Motor neuron (in vitro differentiated cells): ENCODE measurements around the gene ATP9A. TPM values are rescaled to one million over a fixed set of nuclear protein-coding genes. Genes with fewer than 3 reads are reported as not detected.
"Not testable (repeated sequence)": the region's sequence is repeated elsewhere in the genome, so short reads cannot be mapped to it uniquely, and the experiment has no call there.

Source experiments
- ATAC-seq, 8 experiments: fragments of 200-7000 bp; cut with Tn5 transposase; replicated peaks in 6 of 8; 2 replicates each; pipeline ENCODE4 v1.8.0; 2021; ENCODE audit warnings: mild to moderate bottlenecking in 8 of 8, moderate library complexity in 8 of 8
- H3K27ac ChIP-seq, 2 donors: fragments of 250-450 bp; sonication (Bioruptor Pico); 2 replicates each; pipeline ENCODE4 v1.9.0; 2021; ENCODE audit warnings: antibody characterized with exemption in 2 of 2, mild to moderate bottlenecking in 2 of 2, moderate library complexity in 1 of 2
- H3K4me1 ChIP-seq, 2 donors: fragments of 250-450 bp; sonication (Bioruptor Pico); replicated peaks in 1 of 2; 2 replicates each; pipeline ENCODE4 v1.6.1; 2021; ENCODE audit warnings: antibody characterized with exemption in 2 of 2, mild to moderate bottlenecking in 2 of 2, moderate library complexity in 1 of 2
- H3K4me3 ChIP-seq, 5 donors: fragments of 250-450 bp; sonication (Bioruptor Pico); 2 replicates each; pipeline ENCODE4 v1.9.0; 2021; ENCODE audit warnings: antibody characterized with exemption in 5 of 5, mild to moderate bottlenecking in 5 of 5, moderate library complexity in 4 of 5
- WGBS, 10 experiments: fragments of 450-650 bp; shearing (Covaris generic); methylation state at CpG; one replicate each; pipeline ENCODE4 v1.0.0; 2022; 5-methylcytosine and 5-hydroxymethylcytosine counted together
- in situ Hi-C, 9 experiments: fragments of 400-800 bp; cut with MboI; loops; one replicate each; pipeline ENCODE4 v1.15.0; 2021; ENCODE audit warnings: low sequenced_read_pairs in 9 of 9, low pct_unique_long_range_greater_than_20kb in 2 of 9; ENCODE audit not compliant: unreplicated experiment in 9 of 9
- total RNA-seq, 8 experiments: library from RNA; unstranded; fragments of 300-600 nt; gene quantifications; 2 replicates each; pipeline versions ENCODE4 v1.2.3 to v1.2.4, GENCODE V29; 2022

ATP9A gene
- total RNA-seq, 8 experiments from 2014 or later, result 29.7 to 103 (median 88.1) TPM

GRCh38 chr20:51661609-51662178 is 106.5 kb downstream of the ATP9A start:
- Histone ChIP-seq H3K4me3 (no peak overlapping the region), H3K27ac (no peak overlapping the region), H3K4me1 (no peaks in the 10 kb centered on the region)
- peak in 1 of 8 experiments; percentile 51 for ATAC-seq
- WGBS, 10 experiments, result 84 to 100% (median 100%) methylated on average over 1 to 2 of the region's 3 CpGs; no CpG with 5 or more reads in 3 of the 10 experiments
- in situ Hi-C loops, result no loop called here

- in situ Hi-C loops, result no loop called here
- ATAC-seq, result peak in 3 of 8 experiments; percentile 89 to 95 (median 93)
- Histone ChIP-seq H3K4me3 (no peak overlapping the region), H3K27ac (no peak overlapping the region), H3K4me1 (no peaks in the 10 kb centered on the region)
- WGBS, 10 experiments, result 0 to 100% (median 58%) methylated on average over 1 to 5 of the region's 7 CpGs; no CpG with 5 or more reads in 1 of the 10 experiments
Observed at GRCh38 chr20:51660672-51661608, 107.2 kb downstream of the ATP9A start.

- WGBS, 10 experiments, result 58 to 100% (median 84%) methylated on average over 2 to 8 of the region's 8 CpGs
- Histone ChIP-seq H3K4me1 (no peaks in the 10 kb centered on the region), H3K27ac (no peak overlapping the region), H3K4me3 (no peak overlapping the region)
- in situ Hi-C loops, result no loop called here
- no peak for ATAC-seq
Observed at GRCh38 chr20:51659491-51660050, 108.6 kb downstream of the ATP9A start.

GRCh38 chr20:51656726-51657260 is 111.4 kb downstream of the ATP9A start:
- Histone ChIP-seq H3K27ac (no peak overlapping the region), H3K4me3 (no peak overlapping the region), H3K4me1 (no peaks in the 10 kb centered on the region)
- ATAC-seq, result no peak
- WGBS, 10 experiments, result 83 to 100% (median 95%) methylated on average over 2 to 15 of the region's 21 CpGs; no CpG with 5 or more reads in 2 of the 10 experiments
- in situ Hi-C loops, result no loop called here

- 85 to 100% (median 100%) methylated on average over 2 to 5 of the region's 5 CpGs; no CpG with 5 or more reads in 4 of the 10 experiments for WGBS, 10 experiments
- H3K4me1 ChIP-seq, ATAC-seq, H3K4me3 ChIP-seq, H3K27ac ChIP-seq, in situ Hi-C loops: not testable (repeated sequence)
Observed at GRCh38 chr20:51656089-51656488, 112.1 kb downstream of the ATP9A start.

- Histone ChIP-seq H3K4me1 (no peaks in the 10 kb centered on the region), H3K4me3 (no peak overlapping the region), H3K27ac (no peak overlapping the region)
- in situ Hi-C loops, result no loop called here
- 49 to 100% (median 75%) methylated on average over 1 to 4 of the region's 5 CpGs; no CpG with 5 or more reads in 4 of the 10 experiments for WGBS, 10 experiments
- ATAC-seq, result no peak
Observed at GRCh38 chr20:51654495-51654894, 113.7 kb downstream of the ATP9A start.

- 60 to 100% (median 100%) methylated on average over 1 to 4 of the region's 4 CpGs; no CpG with 5 or more reads in 1 of the 10 experiments for WGBS, 10 experiments
- no peak overlapping the region for H3K27ac ChIP-seq
Observed at GRCh38 chr20:51654060-51654459, 114.1 kb downstream of the ATP9A start.

GRCh38 chr20:51653226-51653625 is 115.0 kb downstream of the ATP9A start:
- Histone ChIP-seq H3K27ac (no peak overlapping the region), H3K4me3 (no peak overlapping the region), H3K4me1 (no peaks in the 10 kb centered on the region)
- ATAC-seq, result no peak
- WGBS, 10 experiments, result 77 to 100% (median 93%) methylated on average over 1 to 6 of the region's 6 CpGs; no CpG with 5 or more reads in 2 of the 10 experiments
- in situ Hi-C loops, result no loop called here

More at GRCh38 chr20:51654060-51654459, 114.1 kb downstream of the ATP9A start:
- no peaks in the 10 kb centered on the region for H3K4me1 ChIP-seq
- in situ Hi-C loops, result no loop called here
- no peak overlapping the region for H3K4me3 ChIP-seq
- ATAC-seq, result no peak

GRCh38 chr20:51651921-51652549 is 116.2 kb downstream of the ATP9A start:
- peak in 1 of 8 experiments; percentile 79 for ATAC-seq
- H3K27ac ChIP-seq, result no peak overlapping the region
- 44 to 100% (median 91%) methylated on average over 2 to 10 of the region's 12 CpGs; no CpG with 5 or more reads in 1 of the 10 experiments for WGBS, 10 experiments
- no peaks in the 10 kb centered on the region for H3K4me1 ChIP-seq
- no peak overlapping the region for H3K4me3 ChIP-seq
- in situ Hi-C loops, result no loop called here

GRCh38 chr20:51650685-51651134 is 117.5 kb downstream of the ATP9A start:
- ATAC-seq, result peak; percentile 54 to 94 (median 61)
- Histone ChIP-seq H3K4me1 (no peaks in the 10 kb centered on the region), H3K27ac (no peak overlapping the region), H3K4me3 (no peak overlapping the region)
- in situ Hi-C loops, result no loop called here
- WGBS, 10 experiments, result 37 to 100% (median 80%) methylated on average over 1 to 4 of the region's 5 CpGs; no CpG with 5 or more reads in 1 of the 10 experiments

GRCh38 chr20:51648571-51648947 is 119.6 kb downstream of the ATP9A start:
- in situ Hi-C loops, result loop anchor here in 7 of 9 experiments (25.0 kb wide), 2 partner anchors 314 to 439 kb away; no protein-coding TSS in a partner anchor
- Histone ChIP-seq H3K4me1 (no peaks in the 10 kb centered on the region), H3K27ac (no peak overlapping the region), H3K4me3 (no peak overlapping the region)
- WGBS, 10 experiments, result 100% methylated on average over 1 to 2 of the region's 2 CpGs; no CpG with 5 or more reads in 6 of the 10 experiments
- ATAC-seq, result no peak
